Stimulated activated CD4-positive, alpha-beta T cell treated with anti-CD3 and anti-CD28 coated beads, Interleukin-12 subunit alpha, Interleukin-12 subunit beta, amount 100 ng/mL, for 4 hours (primary cell): ENCODE measurements around the gene REEP5.
"Not testable (repeated sequence)": the region's sequence is repeated elsewhere in the genome, so short reads cannot be mapped to it uniquely, and the experiment has no call there.

Experiments used
- DNase-seq: peaks from one replicate; pipeline ENCODE4 v3.0.0-alpha.2; 2020

REEP5 gene

GRCh38 chr5:112931473-112931872, 9.4 kb upstream of the REEP5 start:
- no peak for DNase-seq

- no peak for DNase-seq
Observed at GRCh38 chr5:112930082-112930344, 8.0 kb upstream of the REEP5 start.

GRCh38 chr5:112929336-112930081, 7.5 kb upstream of the REEP5 start:
- DNase-seq, result no peak

- DNase-seq, result no peak
Observed at GRCh38 chr5:112923988-112924387, 2.0 kb upstream of the REEP5 start.

- no peak for DNase-seq
Observed at GRCh38 chr5:112923148-112923917, 1.3 kb upstream of the REEP5 start.

GRCh38 chr5:112921026-112921832, 798 bp downstream of the REEP5 start:
- peak; percentile 48 for DNase-seq

- DNase-seq, result no peak
Observed at GRCh38 chr5:112919972-112920371, 2.1 kb downstream of the REEP5 start.

GRCh38 chr5:112918679-112919078, 3.3 kb downstream of the REEP5 start:
- DNase-seq, result no peak

- DNase-seq, result no peak
Observed at GRCh38 chr5:112918136-112918535, 3.9 kb downstream of the REEP5 start.

GRCh38 chr5:112917453-112917995, 4.5 kb downstream of the REEP5 start:
- DNase-seq, result no peak

GRCh38 chr5:112915831-112916230, 6.2 kb downstream of the REEP5 start:
- DNase-seq, result no peak

- no peak for DNase-seq
Observed at GRCh38 chr5:112914584-112914983, 7.4 kb downstream of the REEP5 start.

- no peak for DNase-seq
Observed at GRCh38 chr5:112910529-112910928, 11.5 kb downstream of the REEP5 start.

GRCh38 chr5:112908854-112909253, 13.2 kb downstream of the REEP5 start:
- no peak for DNase-seq

- no peak for DNase-seq
Observed at GRCh38 chr5:112907166-112907631, 14.8 kb downstream of the REEP5 start.

GRCh38 chr5:112906637-112907036, 15.4 kb downstream of the REEP5 start:
- no peak for DNase-seq

- not testable (repeated sequence) for DNase-seq
Observed at GRCh38 chr5:112904996-112905395, 17.0 kb downstream of the REEP5 start.

- no peak for DNase-seq
Observed at GRCh38 chr5:112902561-112902960, 19.5 kb downstream of the REEP5 start.

- no peak for DNase-seq
Observed at GRCh38 chr5:112895682-112896081, 26.3 kb downstream of the REEP5 start.

GRCh38 chr5:112892776-112893175, 29.3 kb downstream of the REEP5 start:
- DNase-seq, result no peak

GRCh38 chr5:112892066-112892465, 30.0 kb downstream of the REEP5 start:
- not testable (repeated sequence) for DNase-seq

- DNase-seq, result no peak
Observed at GRCh38 chr5:112886975-112887374, 35.1 kb downstream of the REEP5 start.

GRCh38 chr5:112885001-112885400, 37.0 kb downstream of the REEP5 start:
- DNase-seq, result no peak
